Measurements from ENCODE around the gene PRKAR1B. TPM values are rescaled to one million over a fixed set of nuclear protein-coding genes. Genes with fewer than 3 reads are reported as not detected.

PRKAR1B gene
- total RNA-seq, 2 donors from 2014 or later, result 33.5 to 43.2 TPM

DNA sequence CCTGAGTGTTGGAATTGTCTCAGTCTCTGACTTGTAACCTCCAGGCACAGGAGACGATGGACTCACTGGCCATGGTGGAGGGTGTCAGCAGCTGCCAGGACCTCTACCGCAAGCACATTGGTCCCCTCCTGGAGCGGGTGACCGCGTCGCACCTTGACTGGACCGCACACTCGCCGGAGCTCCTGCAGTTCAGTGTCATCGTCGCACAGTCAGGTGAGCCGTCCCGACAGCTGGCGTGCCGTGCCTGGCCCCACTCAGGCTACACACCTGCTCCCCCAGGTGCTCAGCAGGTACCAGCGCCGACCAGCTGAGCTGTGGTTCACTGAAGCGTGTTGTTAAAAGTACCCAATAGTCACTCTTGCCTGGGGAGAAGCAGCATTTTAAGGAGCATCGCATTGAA, 36.7 kb upstream of the PRKAR1B start:
- Histone ChIP-seq H3K27me3 (ENCODE audit: control insufficient read depth, insufficient read depth, low read length, poor library complexity, severe bottlenecking) (no peaks in the 10 kb centered on the region), H3K4me1 (ENCODE audit: control insufficient read depth, insufficient read depth, low read length) (no peaks in the 10 kb centered on the region), H3K27ac (ENCODE audit: low read depth, low read length) (no peak overlapping the region), H3K9ac (ENCODE audit: extremely low read depth, low read length, poor library complexity, severe bottlenecking) (no peak overlapping the region), H3K36me3 (ENCODE audit: control insufficient read depth, insufficient read depth, low read length) (peaks cover 54% of the 10 kb centered on the region), H3K9me3 (ENCODE audit: control insufficient read depth, low read length) (no peaks in the 10 kb centered on the region), H3K4me3 (ENCODE audit: low read length) (no peak overlapping the region)
- Mint-ChIP-seq H3K9me3 (no peaks in the 10 kb centered on the region), H3K27me3 (ENCODE audit: insufficient read depth) (no peaks in the 10 kb centered on the region), H3K27ac (no peak overlapping the region), H3K4me1 (no peaks in the 10 kb centered on the region), H3K36me3 (ENCODE audit: low read depth) (peaks cover 61% of the 10 kb centered on the region), H3K4me3 (no peak overlapping the region)
- TF ChIP-seq, protein P1, sequence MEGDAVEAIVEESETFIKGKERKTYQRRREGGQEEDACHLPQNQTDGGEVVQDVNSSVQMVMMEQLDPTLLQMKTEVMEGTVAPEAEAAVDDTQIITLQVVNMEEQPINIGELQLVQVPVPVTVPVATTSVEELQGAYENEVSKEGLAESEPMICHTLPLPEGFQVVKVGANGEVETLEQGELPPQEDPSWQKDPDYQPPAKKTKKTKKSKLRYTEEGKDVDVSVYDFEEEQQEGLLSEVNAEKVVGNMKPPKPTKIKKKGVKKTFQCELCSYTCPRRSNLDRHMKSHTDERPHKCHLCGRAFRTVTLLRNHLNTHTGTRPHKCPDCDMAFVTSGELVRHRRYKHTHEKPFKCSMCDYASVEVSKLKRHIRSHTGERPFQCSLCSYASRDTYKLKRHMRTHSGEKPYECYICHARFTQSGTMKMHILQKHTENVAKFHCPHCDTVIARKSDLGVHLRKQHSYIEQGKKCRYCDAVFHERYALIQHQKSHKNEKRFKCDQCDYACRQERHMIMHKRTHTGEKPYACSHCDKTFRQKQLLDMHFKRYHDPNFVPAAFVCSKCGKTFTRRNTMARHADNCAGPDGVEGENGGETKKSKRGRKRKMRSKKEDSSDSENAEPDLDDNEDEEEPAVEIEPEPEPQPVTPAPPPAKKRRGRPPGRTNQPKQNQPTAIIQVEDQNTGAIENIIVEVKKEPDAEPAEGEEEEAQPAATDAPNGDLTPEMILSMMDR (conservative IDR thresholded peaks at IDR 0.05), result no peak
- DNase-seq, result no peak
- 96 to 97% methylated on average over 18 to 19 of the region's 19 CpGs for WGBS, 2 experiments (ENCODE audit: insufficient coverage in 1 of 2, insufficient read length in 1 of 2)

DNA sequence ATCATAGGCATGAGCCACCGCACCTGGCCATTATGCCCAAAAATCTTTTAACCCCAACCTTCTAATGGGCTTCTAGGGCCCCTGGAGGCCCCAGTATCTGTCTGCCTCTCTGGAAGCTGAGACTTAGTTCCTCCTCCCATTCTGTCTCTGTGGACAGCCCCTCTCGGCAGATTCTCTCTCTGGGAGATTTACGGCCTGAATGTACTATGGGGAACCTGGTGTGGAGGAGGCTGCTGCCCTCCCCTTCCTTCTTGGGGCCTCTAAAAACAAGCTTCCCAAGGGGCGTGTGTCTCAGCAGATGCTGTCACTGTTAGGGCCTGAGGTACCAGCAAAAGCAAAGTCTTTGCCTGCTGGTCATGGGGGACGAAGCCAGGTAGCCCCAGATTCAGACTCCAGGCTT, 35.8 kb upstream of the PRKAR1B start:
- no peak overlapping the region for H3K4me3 ChIP-seq (ENCODE audit: low read length)
- H3K27me3 Mint-ChIP-seq (ENCODE audit: insufficient read depth), result no peaks in the 10 kb centered on the region
- no peaks in the 10 kb centered on the region for H3K9me3 ChIP-seq (ENCODE audit: control insufficient read depth, low read length)
- TF ChIP-seq, protein P1 (conservative IDR thresholded peaks at IDR 0.05), result no peak
- no peak overlapping the region for H3K27ac ChIP-seq (ENCODE audit: low read depth, low read length)
- no peak overlapping the region for H3K9ac ChIP-seq (ENCODE audit: extremely low read depth, low read length, poor library complexity, severe bottlenecking)
- H3K4me1 Mint-ChIP-seq, result no peaks in the 10 kb centered on the region
- H3K4me3 Mint-ChIP-seq, result no peak overlapping the region
- H3K36me3 Mint-ChIP-seq (ENCODE audit: low read depth), result peaks cover 61% of the 10 kb centered on the region
- no peak for DNase-seq
- no peaks in the 10 kb centered on the region for H3K27me3 ChIP-seq (ENCODE audit: control insufficient read depth, insufficient read depth, low read length, poor library complexity, severe bottlenecking)
- no peak overlapping the region for H3K27ac Mint-ChIP-seq
- WGBS, 2 experiments (ENCODE audit: insufficient coverage in 1 of 2, insufficient read length in 1 of 2), result 85 to 100% methylated on average over 1 to 5 of the region's 5 CpGs
- peaks cover 60% of the 10 kb centered on the region for H3K36me3 ChIP-seq (ENCODE audit: control insufficient read depth, insufficient read depth, low read length)
- no peaks in the 10 kb centered on the region for H3K4me1 ChIP-seq (ENCODE audit: control insufficient read depth, insufficient read depth, low read length)
- no peaks in the 10 kb centered on the region for H3K9me3 Mint-ChIP-seq

DNA sequence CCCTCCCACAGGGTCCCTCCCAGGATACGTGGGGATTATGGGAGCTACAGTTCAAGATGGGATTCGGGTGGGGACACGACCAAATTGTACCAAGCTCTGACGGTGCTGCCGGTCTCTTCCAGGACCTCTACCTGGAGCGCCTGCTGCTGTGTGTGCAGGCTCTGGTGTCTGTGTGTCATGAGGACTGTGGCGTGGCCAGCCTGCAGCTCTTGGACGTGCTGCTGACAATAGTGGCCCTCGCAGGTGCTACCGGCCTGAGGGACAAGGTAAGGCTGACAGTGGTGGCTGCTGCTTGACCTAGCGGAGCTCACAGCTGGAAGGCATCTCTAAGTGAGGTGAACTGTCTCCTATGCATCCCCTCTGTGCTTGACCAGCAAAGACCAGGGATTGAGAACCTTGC, 34.5 kb upstream of the PRKAR1B start:
- no peaks in the 10 kb centered on the region for H3K9me3 Mint-ChIP-seq
- TF ChIP-seq, protein P1 (conservative IDR thresholded peaks at IDR 0.05), result no peak
- no peaks in the 10 kb centered on the region for H3K27me3 Mint-ChIP-seq (ENCODE audit: insufficient read depth)
- H3K4me3 Mint-ChIP-seq, result no peak overlapping the region
- H3K4me1 ChIP-seq (ENCODE audit: control insufficient read depth, insufficient read depth, low read length), result no peaks in the 10 kb centered on the region
- DNase-seq, result no peak
- no peak overlapping the region for H3K27ac Mint-ChIP-seq
- H3K9ac ChIP-seq (ENCODE audit: extremely low read depth, low read length, poor library complexity, severe bottlenecking), result no peak overlapping the region
- no peaks in the 10 kb centered on the region for H3K9me3 ChIP-seq (ENCODE audit: control insufficient read depth, low read length)
- H3K27me3 ChIP-seq (ENCODE audit: control insufficient read depth, insufficient read depth, low read length, poor library complexity, severe bottlenecking), result no peaks in the 10 kb centered on the region
- 96 to 97% methylated on average over 9 to 11 of the region's 11 CpGs for WGBS, 2 experiments (ENCODE audit: insufficient coverage in 1 of 2, insufficient read length in 1 of 2)
- H3K27ac ChIP-seq (ENCODE audit: low read depth, low read length), result no peak overlapping the region
- no peaks in the 10 kb centered on the region for H3K4me1 Mint-ChIP-seq
- no peak overlapping the region for H3K4me3 ChIP-seq (ENCODE audit: low read length)
- H3K36me3 Mint-ChIP-seq (ENCODE audit: low read depth), result peaks cover 63% of the 10 kb centered on the region
- H3K36me3 ChIP-seq (ENCODE audit: control insufficient read depth, insufficient read depth, low read length), result peaks cover 67% of the 10 kb centered on the region

Measured in endodermal cell (in vitro differentiated cells).